Spleen (tissue), 7 donors: ENCODE measurements around the gene VENTX.

Experiments
- POLR2A ChIP-seq, 3 donors: fragments of 450-650 bp; IDR thresholded peaks; one replicate each; pipeline ENCODE4 v1.5.1; 2017; ENCODE audit warnings: antibody characterized with exemption in 3 of 3, mild to moderate bottlenecking in 1 of 3
- TF ChIP-seq, protein P1 (sequence below), 11 experiments: fragments of 200-600 bp in 7 of 11; fragments of 450-650 bp in 4 of 11; sonication (generic) in 4 of 11; IDR thresholded peaks in 8 of 11; conservative IDR thresholded peaks in 3 of 11; 1 replicate in 7 of 11; 2 replicates in 4 of 11; pipeline versions ENCODE4 v1.4.0 to v1.8.0; 2016 to 2021; ENCODE audit warnings: antibody characterized with exemption in 11 of 11, inconsistent platforms in 4 of 11, mild to moderate bottlenecking in 1 of 11
- donor health status: DM: no; HTN: no; CAD: no; lungs with moderate emphysema.
- donor health status: DM: no; HTN: no; CAD: no.
- donor health status: DM: no; HTN: no; CAD: no.

DNA sequence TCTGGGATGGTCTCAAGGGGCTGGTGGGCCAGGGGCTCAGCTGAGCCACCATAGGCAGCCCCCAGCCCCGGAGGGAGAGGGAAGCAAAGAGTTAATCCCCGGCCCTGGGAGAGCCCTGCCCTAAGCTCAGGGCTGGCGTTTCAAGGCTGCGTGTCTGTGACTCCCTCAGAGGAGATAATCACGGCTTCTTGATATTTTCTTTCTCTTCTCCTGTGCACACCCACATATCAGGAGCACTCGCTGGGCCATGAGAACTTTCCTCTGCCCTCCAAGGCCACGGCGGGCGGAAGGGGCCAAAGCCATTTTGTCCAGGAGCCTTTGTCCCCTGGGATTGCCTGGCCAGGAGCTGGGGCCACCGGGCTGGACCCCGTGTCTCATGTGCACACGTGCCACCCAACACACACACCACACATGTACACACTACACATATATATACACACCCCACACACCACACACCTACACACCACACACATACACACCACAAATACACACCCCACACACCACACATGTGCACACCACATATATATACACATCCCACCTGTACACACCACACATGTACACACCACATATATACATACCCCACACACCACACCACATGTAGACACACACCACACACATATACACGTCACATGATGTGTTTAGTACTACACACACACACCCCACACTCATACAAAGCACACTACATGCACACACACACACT, 16.9 kb downstream of the VENTX start:
- TF ChIP-seq POLR2A (IDR thresholded peaks at IDR 0.05): no peak
- TF ChIP-seq, protein P1, sequence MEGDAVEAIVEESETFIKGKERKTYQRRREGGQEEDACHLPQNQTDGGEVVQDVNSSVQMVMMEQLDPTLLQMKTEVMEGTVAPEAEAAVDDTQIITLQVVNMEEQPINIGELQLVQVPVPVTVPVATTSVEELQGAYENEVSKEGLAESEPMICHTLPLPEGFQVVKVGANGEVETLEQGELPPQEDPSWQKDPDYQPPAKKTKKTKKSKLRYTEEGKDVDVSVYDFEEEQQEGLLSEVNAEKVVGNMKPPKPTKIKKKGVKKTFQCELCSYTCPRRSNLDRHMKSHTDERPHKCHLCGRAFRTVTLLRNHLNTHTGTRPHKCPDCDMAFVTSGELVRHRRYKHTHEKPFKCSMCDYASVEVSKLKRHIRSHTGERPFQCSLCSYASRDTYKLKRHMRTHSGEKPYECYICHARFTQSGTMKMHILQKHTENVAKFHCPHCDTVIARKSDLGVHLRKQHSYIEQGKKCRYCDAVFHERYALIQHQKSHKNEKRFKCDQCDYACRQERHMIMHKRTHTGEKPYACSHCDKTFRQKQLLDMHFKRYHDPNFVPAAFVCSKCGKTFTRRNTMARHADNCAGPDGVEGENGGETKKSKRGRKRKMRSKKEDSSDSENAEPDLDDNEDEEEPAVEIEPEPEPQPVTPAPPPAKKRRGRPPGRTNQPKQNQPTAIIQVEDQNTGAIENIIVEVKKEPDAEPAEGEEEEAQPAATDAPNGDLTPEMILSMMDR (IDR thresholded peaks at IDR 0.05 in 8 of 11, conservative IDR thresholded peaks at IDR 0.05 in 3 of 11): no peak
